ENCODE data around the gene FBXL2. TPM values are rescaled to one million over a fixed set of nuclear protein-coding genes. Genes with fewer than 3 reads are reported as not detected.
"Not testable (repeated sequence)": the region's sequence is repeated elsewhere in the genome, so short reads cannot be mapped to it uniquely, and the experiment has no call there.

FBXL2 gene
- total RNA-seq, 2 donors from 2014 or later, result 1.9 to 2.7 TPM

GRCh38 chr3:33313331-33313730 lies 36.1 kb downstream of the FBXL2 start:
- DNase-seq, result no peak
- intact Hi-C loops (cut with DNase I), result no loop called here
- no peak for ATAC-seq

GRCh38 chr3:33314993-33315392 lies 37.8 kb downstream of the FBXL2 start:
- DNase-seq (no peak), ATAC-seq (no peak)
- intact Hi-C loops (cut with DNase I), result no loop called here

GRCh38 chr3:33315826-33316225 lies 38.6 kb downstream of the FBXL2 start:
- intact Hi-C loops (cut with DNase I), result no loop called here
- DNase-seq (no peak), ATAC-seq (no peak)

GRCh38 chr3:33317963-33318709 lies 40.9 kb downstream of the FBXL2 start:
- intact Hi-C loops (cut with DNase I), result no loop called here
- no peak for ATAC-seq
- no peak for DNase-seq

- ATAC-seq, result no peak
Observed at GRCh38 chr3:33318710-33319380, 41.6 kb downstream of the FBXL2 start.

GRCh38 chr3:33322412-33322811 lies 45.2 kb downstream of the FBXL2 start:
- intact Hi-C loops (cut with DNase I), result no loop called here
- ATAC-seq (no peak), DNase-seq (no peak)

More at GRCh38 chr3:33318710-33319380, 41.6 kb downstream of the FBXL2 start:
- intact Hi-C loops (cut with DNase I), result no loop called here
- no peak for DNase-seq

GRCh38 chr3:33331414-33331813 lies 54.2 kb downstream of the FBXL2 start:
- intact Hi-C loops (cut with DNase I), result no loop called here
- DNase-seq (no peak), ATAC-seq (no peak)

GRCh38 chr3:33334364-33334763 lies 57.1 kb downstream of the FBXL2 start:
- DNase-seq, result no peak
- ATAC-seq, result no peak
- intact Hi-C loops (cut with DNase I), result no loop called here

GRCh38 chr3:33338936-33339465 lies 61.8 kb downstream of the FBXL2 start:
- intact Hi-C loops (cut with DNase I); DNase-seq; ATAC-seq: not testable (repeated sequence)

- intact Hi-C loops (cut with DNase I), result no loop called here
- no peak for ATAC-seq
Observed at GRCh38 chr3:33339758-33340157, 62.5 kb downstream of the FBXL2 start.

GRCh38 chr3:33355611-33356010 lies 78.4 kb downstream of the FBXL2 start:
- intact Hi-C loops (cut with DNase I), result no loop called here
- peak; percentile 81 to 92 for ATAC-seq
- no peak for DNase-seq

More at GRCh38 chr3:33339758-33340157, 62.5 kb downstream of the FBXL2 start:
- no peak for DNase-seq

- intact Hi-C loops (cut with DNase I), result no loop called here
- DNase-seq (no peak), ATAC-seq (no peak)
Observed at GRCh38 chr3:33358172-33358781, 81.0 kb downstream of the FBXL2 start.

- intact Hi-C loops (cut with DNase I), result no loop called here
- DNase-seq, result no peak
- ATAC-seq, result no peak
Observed at GRCh38 chr3:33360136-33360825, 83.0 kb downstream of the FBXL2 start.

- DNase-seq (no peak), ATAC-seq (no peak)
- intact Hi-C loops (cut with DNase I), result no loop called here
Observed at GRCh38 chr3:33363113-33363800, 86.0 kb downstream of the FBXL2 start.

- no peak for ATAC-seq
- no peak for DNase-seq
- intact Hi-C loops (cut with DNase I), result no loop called here
Observed at GRCh38 chr3:33364060-33364459, 86.8 kb downstream of the FBXL2 start.

- no peak for DNase-seq
- intact Hi-C loops (cut with DNase I), result no loop called here
- ATAC-seq, result no peak
Observed at GRCh38 chr3:33364531-33365128, 87.4 kb downstream of the FBXL2 start.

GRCh38 chr3:33372218-33373081 lies 95.2 kb downstream of the FBXL2 start:
- peak; percentile 31 for DNase-seq
- intact Hi-C loops (cut with DNase I), result loop anchor here (1.0 to 5.0 kb wide), 2 partner anchors 240 to 241 kb away; no protein-coding TSS in a partner anchor
- ATAC-seq, result peak; percentile 68 to 88

- no peak for DNase-seq
- intact Hi-C loops (cut with DNase I), result loop anchor here (1.0 to 5.0 kb wide), 2 partner anchors 241 to 242 kb away; no protein-coding TSS in a partner anchor
- no peak for ATAC-seq
Observed at GRCh38 chr3:33373082-33373437, 95.8 kb downstream of the FBXL2 start.

All from left cardiac atrium (tissue), 4 donors.